ENCODE measurements around the gene GOLGA1. TPM values are rescaled to one million over a fixed set of nuclear protein-coding genes. Genes with fewer than 3 reads are reported as not detected.

Gene GOLGA1
- total and polyA plus RNA-seq, 9 of the 15 experiments (the other 6 are each of a cell fraction or from before 2014, with no cell fraction given) = 2.9 to 15.9 (median 8.5) TPM

DNA sequence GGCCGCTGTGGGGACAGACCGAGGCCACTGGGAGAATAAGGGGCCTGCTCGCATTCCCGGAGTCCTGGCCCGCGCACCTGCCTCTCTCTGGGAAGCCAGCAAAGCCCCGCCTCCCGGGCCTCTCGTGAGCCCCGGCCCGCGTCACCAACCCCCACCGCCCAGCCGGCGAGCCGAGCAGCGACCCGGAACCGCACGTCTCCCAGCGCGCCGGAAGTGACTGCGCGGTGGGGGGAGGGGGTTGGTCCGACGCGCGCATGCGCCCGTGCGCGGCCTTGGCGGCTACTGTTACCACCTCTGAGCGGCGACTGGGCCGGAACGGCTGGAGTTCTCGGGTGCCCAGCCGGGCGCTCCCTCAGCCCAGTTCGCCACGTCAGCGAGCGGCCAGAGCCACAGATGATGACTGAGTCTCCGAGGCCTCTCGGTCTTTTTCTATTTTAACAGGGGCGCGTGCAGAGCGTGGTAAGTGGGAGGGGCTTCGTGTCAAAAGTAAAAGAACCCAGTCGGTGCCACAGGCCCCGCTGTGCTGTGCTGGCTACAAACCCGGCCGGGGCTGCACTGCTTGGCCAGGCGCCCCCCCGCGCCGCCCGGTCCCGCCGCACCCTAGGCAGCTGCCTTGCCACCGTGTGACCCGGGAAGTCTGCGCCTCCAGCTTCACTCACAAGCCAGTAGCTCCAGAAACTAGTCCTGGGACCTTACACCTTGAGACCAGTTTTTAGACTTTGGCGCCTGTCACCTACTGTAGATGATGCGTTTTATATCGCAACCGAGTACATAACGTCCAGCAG lies at the start of gene GOLGA1 (continued):
- TF ChIP-seq, protein P1, sequence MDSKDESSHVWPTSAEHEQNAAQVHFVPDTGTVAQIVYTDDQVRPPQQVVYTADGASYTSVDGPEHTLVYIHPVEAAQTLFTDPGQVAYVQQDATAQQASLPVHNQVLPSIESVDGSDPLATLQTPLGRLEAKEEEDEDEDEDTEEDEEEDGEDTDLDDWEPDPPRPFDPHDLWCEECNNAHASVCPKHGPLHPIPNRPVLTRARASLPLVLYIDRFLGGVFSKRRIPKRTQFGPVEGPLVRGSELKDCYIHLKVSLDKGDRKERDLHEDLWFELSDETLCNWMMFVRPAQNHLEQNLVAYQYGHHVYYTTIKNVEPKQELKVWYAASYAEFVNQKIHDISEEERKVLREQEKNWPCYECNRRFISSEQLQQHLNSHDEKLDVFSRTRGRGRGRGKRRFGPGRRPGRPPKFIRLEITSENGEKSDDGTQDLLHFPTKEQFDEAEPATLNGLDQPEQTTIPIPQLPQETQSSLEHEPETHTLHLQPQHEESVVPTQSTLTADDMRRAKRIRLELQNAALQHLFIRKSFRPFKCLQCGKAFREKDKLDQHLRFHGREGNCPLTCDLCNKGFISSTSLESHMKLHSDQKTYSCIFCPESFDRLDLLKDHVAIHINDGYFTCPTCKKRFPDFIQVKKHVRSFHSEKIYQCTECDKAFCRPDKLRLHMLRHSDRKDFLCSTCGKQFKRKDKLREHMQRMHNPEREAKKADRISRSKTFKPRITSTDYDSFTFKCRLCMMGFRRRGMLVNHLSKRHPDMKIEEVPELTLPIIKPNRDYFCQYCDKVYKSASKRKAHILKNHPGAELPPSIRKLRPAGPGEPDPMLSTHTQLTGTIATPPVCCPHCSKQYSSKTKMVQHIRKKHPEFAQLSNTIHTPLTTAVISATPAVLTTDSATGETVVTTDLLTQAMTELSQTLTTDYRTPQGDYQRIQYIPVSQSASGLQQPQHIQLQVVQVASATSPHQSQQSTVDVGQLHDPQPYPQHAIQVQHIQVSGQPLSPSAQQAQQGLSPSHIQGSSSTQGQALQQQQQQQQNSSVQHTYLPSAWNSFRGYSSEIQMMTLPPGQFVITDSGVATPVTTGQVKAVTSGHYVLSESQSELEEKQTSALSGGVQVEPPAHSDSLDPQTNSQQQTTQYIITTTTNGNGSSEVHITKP (IDR thresholded peaks at IDR 0.05; ENCODE audit: partially characterized antibody) = no peak
- TF ChIP-seq ELF4 (CRISPR knock-in tag; IDR thresholded peaks at IDR 0.05) (0 out of 2 replicates have a peak, but pooled peaks have one; percentile 44), ZNF436 (CRISPR knock-in tag; IDR thresholded peaks at IDR 0.05) (peak; percentile 58; the same call in 1 of the 2 replicates), NRF1 (conservative IDR thresholded peaks at IDR 0.05 in 1 of 2, IDR thresholded peaks at IDR 0.05 in 1 of 2) (peak; percentile 99), FUS (optimal IDR thresholded peaks at IDR 0.05; ENCODE audit: low read depth, low read length) (peak; percentile 21), NONO (IDR thresholded peaks at IDR 0.05; ENCODE audit: low read depth in 2 of 2, low read length in 1 of 2) (peak in 1 of 2 experiments; percentile 34; a peak in 2 of 4 replicates), EP400 (IDR thresholded peaks at IDR 0.05) (peak; percentile 94), ARHGAP35 (IDR thresholded peaks at IDR 0.05; ENCODE audit: partially characterized antibody) (no peak), CTCFL (IDR thresholded peaks at IDR 0.05; ENCODE audit: borderline replicate concordance, insufficient read depth, low read depth, low read length, poor library complexity, severe bottlenecking) (peak; percentile 17), CHD4 (IDR thresholded peaks at IDR 0.05; ENCODE audit: insufficient read depth, insufficient replicate concordance, low read depth, low read length, poor library complexity, severe bottlenecking) (no peak), DACH1 (IDR thresholded peaks at IDR 0.05; ENCODE audit: partially characterized antibody) (peak; percentile 10)
- TF ChIP-seq, protein P2, sequence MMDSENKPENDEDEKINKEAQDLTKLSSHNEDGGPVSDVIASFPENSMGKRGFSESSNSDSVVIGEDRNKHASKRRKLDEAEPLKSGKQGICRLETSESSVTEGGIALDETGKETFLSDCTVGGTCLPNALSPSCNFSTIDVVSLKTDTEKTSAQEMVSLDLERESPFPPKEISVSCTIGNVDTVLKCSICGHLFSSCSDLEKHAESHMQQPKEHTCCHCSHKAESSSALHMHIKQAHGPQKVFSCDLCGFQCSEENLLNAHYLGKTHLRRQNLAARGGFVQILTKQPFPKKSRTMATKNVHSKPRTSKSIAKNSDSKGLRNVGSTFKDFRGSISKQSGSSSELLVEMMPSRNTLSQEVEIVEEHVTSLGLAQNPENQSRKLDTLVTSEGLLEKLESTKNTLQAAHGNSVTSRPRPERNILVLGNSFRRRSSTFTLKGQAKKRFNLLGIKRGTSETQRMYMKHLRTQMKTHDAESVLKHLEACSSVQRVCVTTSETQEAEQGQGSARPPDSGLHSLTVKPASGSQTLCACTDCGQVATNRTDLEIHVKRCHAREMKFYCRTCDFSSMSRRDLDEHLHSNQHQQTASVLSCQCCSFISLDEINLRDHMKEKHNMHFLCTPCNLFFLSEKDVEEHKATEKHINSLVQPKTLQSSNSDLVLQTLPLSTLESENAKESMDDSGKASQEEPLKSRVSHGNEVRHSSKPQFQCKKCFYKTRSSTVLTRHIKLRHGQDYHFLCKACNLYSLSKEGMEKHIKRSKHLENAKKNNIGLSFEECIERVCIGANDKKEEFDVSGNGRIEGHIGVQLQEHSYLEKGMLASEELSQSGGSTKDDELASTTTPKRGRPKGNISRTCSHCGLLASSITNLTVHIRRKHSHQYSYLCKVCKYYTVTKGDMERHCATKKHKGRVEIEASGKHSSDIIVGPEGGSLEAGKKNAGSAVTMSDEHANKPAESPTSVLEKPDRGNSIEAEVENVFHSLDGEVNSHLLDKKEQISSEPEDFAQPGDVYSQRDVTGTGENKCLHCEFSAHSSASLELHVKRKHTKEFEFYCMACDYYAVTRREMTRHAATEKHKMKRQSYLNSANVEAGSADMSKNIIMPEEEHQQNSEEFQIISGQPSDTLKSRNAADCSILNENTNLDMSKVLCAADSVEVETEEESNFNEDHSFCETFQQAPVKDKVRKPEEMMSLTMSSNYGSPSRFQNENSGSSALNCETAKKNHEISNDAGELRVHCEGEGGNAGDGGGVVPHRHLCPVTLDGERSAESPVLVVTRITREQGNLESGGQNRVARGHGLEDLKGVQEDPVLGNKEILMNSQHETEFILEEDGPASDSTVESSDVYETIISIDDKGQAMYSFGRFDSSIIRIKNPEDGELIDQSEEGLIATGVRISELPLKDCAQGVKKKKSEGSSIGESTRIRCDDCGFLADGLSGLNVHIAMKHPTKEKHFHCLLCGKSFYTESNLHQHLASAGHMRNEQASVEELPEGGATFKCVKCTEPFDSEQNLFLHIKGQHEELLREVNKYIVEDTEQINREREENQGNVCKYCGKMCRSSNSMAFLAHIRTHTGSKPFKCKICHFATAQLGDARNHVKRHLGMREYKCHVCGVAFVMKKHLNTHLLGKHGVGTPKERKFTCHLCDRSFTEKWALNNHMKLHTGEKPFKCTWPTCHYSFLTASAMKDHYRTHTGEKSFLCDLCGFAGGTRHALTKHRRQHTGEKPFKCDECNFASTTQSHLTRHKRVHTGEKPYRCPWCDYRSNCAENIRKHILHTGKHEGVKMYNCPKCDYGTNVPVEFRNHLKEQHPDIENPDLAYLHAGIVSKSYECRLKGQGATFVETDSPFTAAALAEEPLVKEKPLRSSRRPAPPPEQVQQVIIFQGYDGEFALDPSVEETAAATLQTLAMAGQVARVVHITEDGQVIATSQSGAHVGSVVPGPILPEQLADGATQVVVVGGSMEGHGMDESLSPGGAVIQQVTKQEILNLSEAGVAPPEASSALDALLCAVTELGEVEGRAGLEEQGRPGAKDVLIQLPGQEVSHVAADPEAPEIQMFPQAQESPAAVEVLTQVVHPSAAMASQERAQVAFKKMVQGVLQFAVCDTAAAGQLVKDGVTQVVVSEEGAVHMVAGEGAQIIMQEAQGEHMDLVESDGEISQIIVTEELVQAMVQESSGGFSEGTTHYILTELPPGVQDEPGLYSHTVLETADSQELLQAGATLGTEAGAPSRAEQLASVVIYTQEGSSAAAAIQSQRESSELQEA (IDR thresholded peaks at IDR 0.05; ENCODE audit: low read depth) = no peak
